ENCODE results near the gene SPTB.
"Not testable (repeated sequence)": the region's sequence is repeated elsewhere in the genome, so short reads cannot be mapped to it uniquely, and the experiment has no call there.

SPTB gene

GRCh38 chr14:64914237-64915028 lies 34.7 kb upstream of the SPTB start, which contains the start of gene CHURC1:
Gene CHURC1, plus strand, starts transcription at chr14:64914455. Its CDS starts 41 bp downstream, at chr14:64914496.
- no peaks in the 10 kb centered on the region for H3K36me3 ChIP-seq (ENCODE audit: control insufficient read depth, insufficient read depth, low read length)
- peaks cover 15% of the 10 kb centered on the region for H3K4me1 ChIP-seq (ENCODE audit: control insufficient read depth, insufficient read depth, low read length)
- no peaks in the 10 kb centered on the region for H3K27me3 ChIP-seq (ENCODE audit: control insufficient read depth, insufficient read depth, low read length)
- peak within 1 kb of the TSS; percentile 86 for H3K4me3 ChIP-seq (ENCODE audit: low read length)
- no peaks in the 10 kb centered on the region for H3K9me3 ChIP-seq (ENCODE audit: control insufficient read depth, low read length)
- peak within 1 kb of the TSS; percentile 97 for H3K9ac ChIP-seq (ENCODE audit: low read length)

- not testable (repeated sequence) for H3K9ac ChIP-seq (ENCODE audit: low read length); H3K27me3 ChIP-seq (ENCODE audit: control insufficient read depth, insufficient read depth, low read length); H3K9me3 ChIP-seq (ENCODE audit: control insufficient read depth, low read length); H3K4me3 ChIP-seq (ENCODE audit: low read length); H3K36me3 ChIP-seq (ENCODE audit: control insufficient read depth, insufficient read depth, low read length)
- peaks cover 15% of the 10 kb centered on the region for H3K4me1 ChIP-seq (ENCODE audit: control insufficient read depth, insufficient read depth, low read length)
Observed at GRCh38 chr14:64913477-64913876, 33.8 kb upstream of the SPTB start.

DNA sequence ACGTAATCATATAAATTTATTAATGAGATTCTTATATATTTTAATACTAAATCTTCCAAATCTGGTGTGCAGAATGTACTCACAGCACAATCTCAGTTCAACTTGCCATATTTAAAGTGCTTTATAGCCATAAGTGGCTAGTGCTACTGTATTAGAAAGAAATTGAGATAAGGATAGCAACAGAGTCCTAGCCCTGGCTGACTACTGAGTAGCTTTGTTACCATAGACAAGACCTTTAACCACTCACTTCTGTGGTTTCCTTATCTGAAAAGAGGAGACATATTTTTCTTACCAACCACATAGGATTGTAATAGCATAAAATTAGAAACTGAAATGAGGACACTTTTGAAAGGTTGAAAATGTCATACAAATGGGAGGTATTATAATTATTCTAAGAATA lies 32.6 kb upstream of the SPTB start:
- H3K27me3 ChIP-seq (ENCODE audit: control insufficient read depth, insufficient read depth, low read length), result no peaks in the 10 kb centered on the region
- H3K4me3 ChIP-seq (ENCODE audit: low read length), result no peak overlapping the region
- H3K36me3 ChIP-seq (ENCODE audit: control insufficient read depth, insufficient read depth, low read length), result no peaks in the 10 kb centered on the region
- H3K4me1 ChIP-seq (ENCODE audit: control insufficient read depth, insufficient read depth, low read length), result peaks cover 15% of the 10 kb centered on the region
- no peaks in the 10 kb centered on the region for H3K9me3 ChIP-seq (ENCODE audit: control insufficient read depth, low read length)
- no peak overlapping the region for H3K9ac ChIP-seq (ENCODE audit: low read length)

- Histone ChIP-seq H3K9me3 (ENCODE audit: control insufficient read depth, low read length) (no peaks in the 10 kb centered on the region), H3K4me1 (ENCODE audit: control insufficient read depth, insufficient read depth, low read length) (peaks cover 15% of the 10 kb centered on the region), H3K27me3 (ENCODE audit: control insufficient read depth, insufficient read depth, low read length) (no peaks in the 10 kb centered on the region), H3K9ac (ENCODE audit: low read length) (no peak overlapping the region), H3K36me3 (ENCODE audit: control insufficient read depth, insufficient read depth, low read length) (no peaks in the 10 kb centered on the region), H3K4me3 (ENCODE audit: low read length) (no peak overlapping the region)
Observed at GRCh38 chr14:64910847-64911495, 31.3 kb upstream of the SPTB start.

GRCh38 chr14:64906022-64906421 lies 26.3 kb upstream of the SPTB start:
- Histone ChIP-seq H3K36me3 (ENCODE audit: control insufficient read depth, insufficient read depth, low read length) (no peaks in the 10 kb centered on the region), H3K4me1 (ENCODE audit: control insufficient read depth, insufficient read depth, low read length) (no peaks in the 10 kb centered on the region), H3K9me3 (ENCODE audit: control insufficient read depth, low read length) (no peaks in the 10 kb centered on the region), H3K9ac (ENCODE audit: low read length) (no peak overlapping the region), H3K27me3 (ENCODE audit: control insufficient read depth, insufficient read depth, low read length) (no peaks in the 10 kb centered on the region), H3K4me3 (ENCODE audit: low read length) (no peak overlapping the region)

DNA sequence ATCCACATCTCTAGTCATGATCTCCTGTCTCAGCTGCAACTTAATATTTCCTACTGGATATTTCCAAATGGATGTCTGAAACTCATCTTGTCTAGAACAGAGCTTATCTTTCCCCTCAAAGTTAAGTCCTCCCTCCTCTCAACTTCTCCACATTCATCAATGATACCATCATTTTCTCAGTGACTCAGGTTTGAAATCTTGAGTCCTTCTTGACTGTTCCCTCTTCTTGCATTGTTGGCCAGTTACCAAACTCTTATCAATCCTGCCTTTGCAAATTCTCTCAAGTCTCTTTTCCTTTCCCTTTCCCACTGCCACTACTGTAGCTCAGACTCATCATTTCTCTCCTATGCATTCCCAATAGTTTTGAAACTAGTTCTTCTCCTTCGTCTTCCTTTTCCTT lies 20.3 kb upstream of the SPTB start:
- no peak overlapping the region for H3K9ac ChIP-seq (ENCODE audit: low read length)
- H3K4me1 ChIP-seq (ENCODE audit: control insufficient read depth, insufficient read depth, low read length), result no peaks in the 10 kb centered on the region
- no peaks in the 10 kb centered on the region for H3K36me3 ChIP-seq (ENCODE audit: control insufficient read depth, insufficient read depth, low read length)
- H3K9me3 ChIP-seq (ENCODE audit: control insufficient read depth, low read length), result no peaks in the 10 kb centered on the region
- H3K27me3 ChIP-seq (ENCODE audit: control insufficient read depth, insufficient read depth, low read length), result no peaks in the 10 kb centered on the region
- H3K4me3 ChIP-seq (ENCODE audit: low read length), result no peak overlapping the region

DNA sequence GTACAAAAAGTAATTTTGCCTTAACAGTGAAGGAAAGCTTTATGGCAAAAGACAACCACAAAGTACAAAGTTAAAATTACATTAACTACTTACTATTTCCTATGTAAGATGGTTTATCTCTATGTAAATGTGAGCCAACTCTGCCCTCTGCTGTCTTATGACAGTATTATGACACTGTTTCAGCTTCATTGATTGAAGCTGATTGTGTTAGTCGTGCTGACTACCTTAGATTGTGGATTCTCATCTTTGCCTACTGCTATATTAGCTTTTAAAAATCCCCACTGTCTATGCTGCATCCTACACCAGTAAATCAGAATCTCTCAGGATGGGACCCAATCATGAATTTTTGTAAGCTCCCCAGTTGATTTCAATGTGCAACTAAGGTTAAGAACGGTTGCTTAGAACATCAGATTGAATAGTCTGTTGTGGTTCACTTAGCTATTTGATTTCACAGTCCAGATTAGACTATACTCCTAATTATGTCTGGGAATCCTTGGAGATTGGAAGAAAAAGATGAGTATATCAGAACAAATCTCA lies 12.2 kb upstream of the SPTB start:
- Histone ChIP-seq H3K4me1 (ENCODE audit: control insufficient read depth, insufficient read depth, low read length) (no peaks in the 10 kb centered on the region), H3K9ac (ENCODE audit: low read length) (no peak overlapping the region)

GRCh38 chr14:64891173-64891838 lies 11.6 kb upstream of the SPTB start:
- Histone ChIP-seq H3K9me3 (ENCODE audit: control insufficient read depth, low read length) (no peaks in the 10 kb centered on the region), H3K4me1 (ENCODE audit: control insufficient read depth, insufficient read depth, low read length) (no peaks in the 10 kb centered on the region), H3K27me3 (ENCODE audit: control insufficient read depth, insufficient read depth, low read length) (no peaks in the 10 kb centered on the region), H3K9ac (ENCODE audit: low read length) (no peak overlapping the region), H3K36me3 (ENCODE audit: control insufficient read depth, insufficient read depth, low read length) (no peaks in the 10 kb centered on the region), H3K4me3 (ENCODE audit: low read length) (no peak overlapping the region)

More for the DNA sequence above, 12.2 kb upstream of the SPTB start:
- Histone ChIP-seq H3K4me3 (ENCODE audit: low read length) (no peak overlapping the region), H3K36me3 (ENCODE audit: control insufficient read depth, insufficient read depth, low read length) (no peaks in the 10 kb centered on the region), H3K27me3 (ENCODE audit: control insufficient read depth, insufficient read depth, low read length) (no peaks in the 10 kb centered on the region), H3K9me3 (ENCODE audit: control insufficient read depth, low read length) (no peaks in the 10 kb centered on the region)

DNA sequence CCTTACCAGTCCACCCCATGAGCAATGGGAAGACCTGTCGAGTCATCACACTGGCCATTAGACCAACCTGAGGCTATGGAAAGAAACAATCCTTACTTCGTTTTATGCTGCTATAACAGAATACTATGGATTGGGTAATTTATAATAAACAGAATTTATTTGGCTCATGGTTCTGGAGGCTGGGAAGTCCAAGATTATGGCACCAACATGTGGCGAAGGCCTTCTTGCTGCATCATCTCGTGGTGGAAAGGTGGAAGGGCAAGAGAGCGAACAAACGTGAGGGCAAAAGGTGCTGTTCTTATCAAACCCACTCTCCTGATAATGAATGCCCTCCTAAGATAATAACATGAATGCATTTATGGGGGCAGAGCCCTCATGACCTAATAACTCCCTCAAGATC lies 9.6 kb upstream of the SPTB start:
- Histone ChIP-seq H3K9ac (ENCODE audit: low read length) (no peak overlapping the region), H3K4me1 (ENCODE audit: control insufficient read depth, insufficient read depth, low read length) (no peaks in the 10 kb centered on the region), H3K27me3 (ENCODE audit: control insufficient read depth, insufficient read depth, low read length) (peaks cover 14% of the 10 kb centered on the region), H3K36me3 (ENCODE audit: control insufficient read depth, insufficient read depth, low read length) (no peaks in the 10 kb centered on the region), H3K9me3 (ENCODE audit: control insufficient read depth, low read length) (no peaks in the 10 kb centered on the region), H3K4me3 (ENCODE audit: low read length) (no peak overlapping the region)

GRCh38 chr14:64885559-64885958 lies 5.9 kb upstream of the SPTB start:
- no peak overlapping the region for H3K9ac ChIP-seq (ENCODE audit: low read length)
- H3K27me3 ChIP-seq (ENCODE audit: control insufficient read depth, insufficient read depth, low read length), result peaks cover 32% of the 10 kb centered on the region
- no peak overlapping the region for H3K4me3 ChIP-seq (ENCODE audit: low read length)
- no peaks in the 10 kb centered on the region for H3K4me1 ChIP-seq (ENCODE audit: control insufficient read depth, insufficient read depth, low read length)
- H3K9me3 ChIP-seq (ENCODE audit: control insufficient read depth, low read length), result no peaks in the 10 kb centered on the region
- H3K36me3 ChIP-seq (ENCODE audit: control insufficient read depth, insufficient read depth, low read length), result no peaks in the 10 kb centered on the region

- H3K9ac ChIP-seq (ENCODE audit: low read length), result peak overlapping the region; percentile 37
- no peak overlapping the region for H3K4me3 ChIP-seq (ENCODE audit: low read length)
- peaks cover 52% of the 10 kb centered on the region for H3K27me3 ChIP-seq (ENCODE audit: control insufficient read depth, insufficient read depth, low read length)
- H3K9me3 ChIP-seq (ENCODE audit: control insufficient read depth, low read length), result no peaks in the 10 kb centered on the region
- H3K36me3 ChIP-seq (ENCODE audit: control insufficient read depth, insufficient read depth, low read length), result no peaks in the 10 kb centered on the region
- H3K4me1 ChIP-seq (ENCODE audit: control insufficient read depth, insufficient read depth, low read length), result no peaks in the 10 kb centered on the region
Observed at GRCh38 chr14:64880221-64881121, 764 bp upstream of the SPTB start.
